Fibroblast of lung (primary cell): Measurements from ENCODE around the gene CLTCL1. TPM values are rescaled to one million over a fixed set of nuclear protein-coding genes. Genes with fewer than 3 reads are reported as not detected.

Experiments used
- DNase-seq, 2 donors: peaks; one replicate each; pipeline versions ENCODE4 v3.0.0 to v3.0.0-alpha.2; 2010; ENCODE audit warnings: low read depth in 2 of 2
- H2AFZ ChIP-seq: 2 replicates; pipeline ENCODE4 v1.5.1; 2012; ENCODE audit warnings: low read length, control low read depth, inconsistent platforms
- H3K27ac ChIP-seq: 2 replicates; pipeline ENCODE4 v1.5.1; 2011; ENCODE audit warnings: low read length, control low read depth; ENCODE audit not compliant: insufficient read depth
- H3K27me3 ChIP-seq: 2 replicates; pipeline ENCODE4 v1.5.1; 2011; ENCODE audit warnings: mild to moderate bottlenecking, low read length; ENCODE audit not compliant: control insufficient read depth, insufficient read depth
- H3K36me3 ChIP-seq: 2 replicates; pipeline ENCODE4 v1.5.1; 2011; ENCODE audit warnings: low read length; ENCODE audit not compliant: control insufficient read depth, insufficient read depth
- H3K4me1 ChIP-seq: 2 replicates; pipeline ENCODE4 v1.5.1; 2011; ENCODE audit warnings: low read length; ENCODE audit not compliant: control insufficient read depth, insufficient read depth; ENCODE audit errors: extremely low read depth
- H3K4me2 ChIP-seq: 2 replicates; pipeline ENCODE4 v1.5.1; 2011; ENCODE audit warnings: low read length, control low read depth; ENCODE audit not compliant: insufficient read depth; ENCODE audit errors: extremely low read depth
- H3K4me3 ChIP-seq, 4 experiments: fragments of 200-600 bp in 1 of 4; sonication (generic) in 1 of 4; replicated peaks in 1 of 4; 2 replicates each; pipeline ENCODE4 v1.5.1; 2011 to 2016; ENCODE audit warnings: low read length in 4 of 4, low read depth in 3 of 4, mild to moderate bottlenecking in 3 of 4, control low read depth in 2 of 4, inconsistent platforms in 1 of 4, mixed read lengths in 1 of 4; ENCODE audit not compliant: insufficient read depth in 1 of 4; ENCODE audit errors: control extremely low read depth in 1 of 4
- H3K79me2 ChIP-seq: 2 replicates; pipeline ENCODE4 v1.5.1; 2012; ENCODE audit warnings: mild to moderate bottlenecking, low read length, inconsistent platforms; ENCODE audit not compliant: control insufficient read depth, insufficient read depth
- H3K9ac ChIP-seq: 2 replicates; pipeline ENCODE4 v1.5.1; 2011; ENCODE audit warnings: mild to moderate bottlenecking, low read length, control low read depth; ENCODE audit not compliant: insufficient read depth
- H3K9me3 ChIP-seq: 2 replicates; pipeline ENCODE4 v1.5.1; 2012; ENCODE audit warnings: low read depth, low read length; ENCODE audit not compliant: control insufficient read depth, insufficient read depth
- H4K20me1 ChIP-seq: 2 replicates; pipeline ENCODE4 v1.5.1; 2011; ENCODE audit warnings: low read length; ENCODE audit not compliant: control insufficient read depth, insufficient read depth; ENCODE audit errors: extremely low read depth
- EZH2 ChIP-seq: IDR thresholded peaks from 2 replicates; pipeline ENCODE4 v1.5.1; 2012; ENCODE audit warnings: low read length, control low read depth, mild to moderate bottlenecking; ENCODE audit errors: missing control alignments
- polyA plus RNA-seq, 2 donors: library from polyadenylated mRNA; depleted of rRNA in 1 of 2; stranded (reverse) in 1 of 2; unstranded in 1 of 2; fragments of >200 nt; gene quantifications; 2 replicates each; pipeline ENCODE4 v1.2.1, GENCODE V29; 2011 to 2012; ENCODE audit warnings: missing spikeins in 1 of 2
- total RNA-seq: library from RNA; depleted of rRNA; stranded (reverse); fragments of >200 nt; gene quantifications from 2 replicates; pipeline ENCODE4 v1.2.1, GENCODE V29; 2014
- TF ChIP-seq, protein P1 (sequence below), 2 donors: IDR thresholded peaks in 1 of 2; conservative IDR thresholded peaks in 1 of 2; 1 replicate in 1 of 2; 2 replicates in 1 of 2; pipeline ENCODE4 v1.5.1; 2011 to 2012; ENCODE audit warnings: low read length in 2 of 2, control low read depth in 1 of 2, inconsistent platforms in 1 of 2, low read depth in 1 of 2, mild to moderate bottlenecking in 1 of 2

CLTCL1 gene
- total and polyA plus RNA-seq, 2 donors (not counting 1 experiment from before 2014, with no cell fraction given), result 6.5 to 13.4 TPM

DNA sequence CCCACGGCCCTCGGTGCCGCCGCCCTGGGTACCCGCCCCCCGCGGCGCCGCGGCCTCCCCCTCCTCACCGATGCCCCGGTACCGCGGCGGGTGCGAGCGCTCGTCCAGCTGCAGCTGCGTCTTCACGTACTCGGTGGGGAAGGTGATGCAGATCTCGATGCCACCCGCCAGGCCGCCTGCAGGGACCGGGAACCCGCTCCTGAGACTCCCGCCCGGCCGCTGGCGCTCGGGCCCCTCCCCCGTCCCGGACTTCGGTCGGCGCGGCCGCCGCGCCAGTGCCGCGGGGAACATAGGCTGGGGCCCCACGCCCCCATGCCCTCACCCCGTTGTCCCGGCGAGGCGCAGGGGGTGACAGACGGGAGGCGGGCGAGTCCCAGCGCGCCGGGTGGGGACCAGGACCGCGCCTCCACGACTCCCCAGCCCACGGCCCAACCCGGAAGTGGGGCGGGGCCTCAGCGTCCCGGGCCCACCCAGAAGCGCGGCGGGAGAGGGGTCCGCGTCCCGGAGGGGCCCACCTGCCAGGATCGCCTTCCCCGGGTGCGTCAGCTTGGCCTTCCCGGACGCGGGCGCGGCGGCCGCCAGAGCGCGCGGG is 113.4 kb downstream of the CLTCL1 start:
- H3K4me1 ChIP-seq, result peaks cover 23% of the 10 kb centered on the region
- H3K9me3 ChIP-seq, result no peaks in the 10 kb centered on the region
- H3K9ac ChIP-seq, result peak overlapping the region; percentile 86
- H3K4me3 ChIP-seq, result peak overlapping the region; percentile 24 to 83 (median 74)
- TF ChIP-seq EZH2, result no peak
- TF ChIP-seq, protein P1, sequence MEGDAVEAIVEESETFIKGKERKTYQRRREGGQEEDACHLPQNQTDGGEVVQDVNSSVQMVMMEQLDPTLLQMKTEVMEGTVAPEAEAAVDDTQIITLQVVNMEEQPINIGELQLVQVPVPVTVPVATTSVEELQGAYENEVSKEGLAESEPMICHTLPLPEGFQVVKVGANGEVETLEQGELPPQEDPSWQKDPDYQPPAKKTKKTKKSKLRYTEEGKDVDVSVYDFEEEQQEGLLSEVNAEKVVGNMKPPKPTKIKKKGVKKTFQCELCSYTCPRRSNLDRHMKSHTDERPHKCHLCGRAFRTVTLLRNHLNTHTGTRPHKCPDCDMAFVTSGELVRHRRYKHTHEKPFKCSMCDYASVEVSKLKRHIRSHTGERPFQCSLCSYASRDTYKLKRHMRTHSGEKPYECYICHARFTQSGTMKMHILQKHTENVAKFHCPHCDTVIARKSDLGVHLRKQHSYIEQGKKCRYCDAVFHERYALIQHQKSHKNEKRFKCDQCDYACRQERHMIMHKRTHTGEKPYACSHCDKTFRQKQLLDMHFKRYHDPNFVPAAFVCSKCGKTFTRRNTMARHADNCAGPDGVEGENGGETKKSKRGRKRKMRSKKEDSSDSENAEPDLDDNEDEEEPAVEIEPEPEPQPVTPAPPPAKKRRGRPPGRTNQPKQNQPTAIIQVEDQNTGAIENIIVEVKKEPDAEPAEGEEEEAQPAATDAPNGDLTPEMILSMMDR (conservative IDR thresholded peaks at IDR 0.05 in 1 of 2, IDR thresholded peaks at IDR 0.05 in 1 of 2; ENCODE audit: low read depth in 1 of 2, low read length in 2 of 2), result no peak
- H3K36me3 ChIP-seq, result peaks cover 11% of the 10 kb centered on the region
- no peak overlapping the region for H2AFZ ChIP-seq
- peak overlapping the region; percentile 82 for H3K27ac ChIP-seq
- H3K79me2 ChIP-seq, result peaks cover 32% of the 10 kb centered on the region
- no peaks in the 10 kb centered on the region for H3K27me3 ChIP-seq
- peak overlapping the region; percentile 85 for H3K4me2 ChIP-seq
- no peaks in the 10 kb centered on the region for H4K20me1 ChIP-seq
- peak; percentile 11 to 15 for DNase-seq

DNA sequence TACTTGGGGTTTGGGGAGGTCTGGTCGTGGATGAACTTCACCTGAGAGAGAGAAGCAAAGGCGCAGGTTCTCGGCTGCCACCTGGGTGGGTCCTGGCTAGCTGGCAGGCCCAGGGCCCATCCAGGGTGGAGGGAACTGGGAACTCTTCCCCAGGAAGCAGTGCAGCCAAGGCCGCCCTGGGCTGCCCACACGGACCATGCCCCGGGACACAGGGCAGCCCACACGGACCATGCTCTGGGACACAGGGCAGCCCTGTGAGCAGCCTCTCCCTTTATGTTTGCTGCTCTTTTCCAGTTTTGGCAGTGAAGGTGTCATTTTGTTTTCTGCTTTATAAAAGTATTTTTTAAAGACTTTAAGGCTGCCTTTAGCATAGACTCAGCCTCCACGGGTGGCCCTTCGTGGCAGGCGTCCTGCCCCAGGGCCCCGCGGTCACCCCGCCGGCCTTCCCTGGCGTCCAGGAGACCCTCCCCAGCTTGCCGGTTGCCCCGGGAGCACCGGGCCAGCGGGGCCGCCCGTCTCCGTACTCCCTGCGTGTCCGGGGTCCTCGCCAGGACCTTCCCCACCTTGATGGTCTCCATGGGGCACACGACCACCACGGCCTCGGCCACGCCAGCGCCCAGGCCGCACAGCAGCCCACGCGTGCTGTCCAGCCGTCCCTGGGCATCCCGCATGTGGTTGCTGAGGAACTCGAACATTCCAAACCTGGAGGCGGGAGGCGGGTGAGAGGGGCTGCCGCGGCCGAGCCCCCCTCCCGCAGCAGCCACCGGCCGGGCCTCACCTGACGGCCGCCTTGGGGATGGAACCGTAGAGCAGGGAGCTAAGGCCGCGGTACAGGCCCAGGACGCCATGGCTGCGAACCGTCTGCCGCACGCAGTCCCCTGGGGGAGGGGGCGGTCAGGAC is 114.1 kb downstream of the CLTCL1 start:
- no peak for DNase-seq
- H3K27ac ChIP-seq, result peak overlapping the region; percentile 82
- no peak overlapping the region for H2AFZ ChIP-seq

DNA sequence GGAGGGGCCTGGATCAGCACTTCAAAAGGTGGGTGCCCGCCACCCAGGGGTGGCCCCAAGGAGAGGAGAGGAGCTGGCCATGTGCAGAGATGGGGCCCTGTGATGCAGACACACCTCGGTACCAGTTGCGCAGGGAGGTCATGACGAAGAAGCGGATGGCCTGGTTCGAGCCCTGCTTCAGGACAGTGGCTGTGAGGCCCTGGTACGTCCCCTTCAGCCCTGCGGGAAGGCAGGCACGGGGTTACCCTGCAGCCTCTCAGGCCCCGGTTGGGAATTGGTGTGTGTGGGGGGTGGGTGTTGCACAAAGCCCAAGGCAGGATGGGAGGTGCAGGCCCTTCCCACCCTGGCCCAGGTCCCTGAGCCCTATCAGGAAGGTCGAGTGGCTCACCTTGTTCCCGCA is 114.8 kb downstream of the CLTCL1 start:
- peaks cover 47% of the 10 kb centered on the region for H3K79me2 ChIP-seq
- no peak overlapping the region for H2AFZ ChIP-seq
- H4K20me1 ChIP-seq, result no peaks in the 10 kb centered on the region
- H3K9me3 ChIP-seq, result no peaks in the 10 kb centered on the region
- peak overlapping the region; percentile 24 to 83 (median 62) for H3K4me3 ChIP-seq
- H3K36me3 ChIP-seq, result peaks cover 11% of the 10 kb centered on the region
- H3K9ac ChIP-seq, result no peak overlapping the region
- H3K27me3 ChIP-seq, result no peaks in the 10 kb centered on the region
- TF ChIP-seq EZH2, result no peak
- TF ChIP-seq, protein P1 (conservative IDR thresholded peaks at IDR 0.05 in 1 of 2, IDR thresholded peaks at IDR 0.05 in 1 of 2; ENCODE audit: low read depth in 1 of 2, low read length in 2 of 2), result no peak
- peak overlapping the region; percentile 85 for H3K4me2 ChIP-seq
- H3K27ac ChIP-seq, result no peak overlapping the region
- DNase-seq, result no peak
- H3K4me1 ChIP-seq, result peaks cover 29% of the 10 kb centered on the region

More for the DNA sequence above, 114.1 kb downstream of the CLTCL1 start:
- Histone ChIP-seq H4K20me1 (no peaks in the 10 kb centered on the region), H3K4me3 (peak overlapping the region; percentile 50 to 83 (median 74)), H3K4me1 (peaks cover 29% of the 10 kb centered on the region), H3K9ac (peak overlapping the region; percentile 86), H3K9me3 (no peaks in the 10 kb centered on the region), H3K4me2 (peak overlapping the region; percentile 85), H3K36me3 (peaks cover 11% of the 10 kb centered on the region), H3K27me3 (no peaks in the 10 kb centered on the region), H3K79me2 (peaks cover 40% of the 10 kb centered on the region)
- TF ChIP-seq, protein P1 (conservative IDR thresholded peaks at IDR 0.05 in 1 of 2, IDR thresholded peaks at IDR 0.05 in 1 of 2; ENCODE audit: low read depth in 1 of 2, low read length in 2 of 2), result no peak
- TF ChIP-seq EZH2, result no peak
